ENCODE measurements around the gene GRM7.

Gene GRM7

GRCh38 chr3:7421065-7421464, 560.1 kb downstream of the GRM7 start:
- DNase-seq, result no peak

DNA sequence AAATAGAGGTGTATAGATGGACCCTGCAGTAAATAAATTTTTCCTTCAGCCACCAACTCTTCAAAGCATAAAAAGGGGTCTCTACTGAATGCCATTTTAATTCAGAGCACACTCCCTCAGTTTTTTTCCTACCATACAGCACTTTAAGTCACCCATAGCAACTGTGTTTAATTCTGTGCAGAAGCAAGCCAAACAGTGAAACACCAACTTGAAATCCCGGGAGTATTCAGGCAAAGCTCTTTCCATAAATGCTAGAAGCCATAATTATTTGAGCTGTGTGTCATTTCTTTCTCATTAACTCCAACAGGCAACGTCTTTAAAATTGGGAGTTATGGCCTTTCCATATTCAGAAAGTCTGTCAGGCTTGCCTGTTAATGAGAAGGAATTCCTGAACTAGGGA, 562.1 kb downstream of the GRM7 start:
- no peak for DNase-seq

GRCh38 chr3:7423995-7424394, 563.1 kb downstream of the GRM7 start:
- no peak for DNase-seq

DNA sequence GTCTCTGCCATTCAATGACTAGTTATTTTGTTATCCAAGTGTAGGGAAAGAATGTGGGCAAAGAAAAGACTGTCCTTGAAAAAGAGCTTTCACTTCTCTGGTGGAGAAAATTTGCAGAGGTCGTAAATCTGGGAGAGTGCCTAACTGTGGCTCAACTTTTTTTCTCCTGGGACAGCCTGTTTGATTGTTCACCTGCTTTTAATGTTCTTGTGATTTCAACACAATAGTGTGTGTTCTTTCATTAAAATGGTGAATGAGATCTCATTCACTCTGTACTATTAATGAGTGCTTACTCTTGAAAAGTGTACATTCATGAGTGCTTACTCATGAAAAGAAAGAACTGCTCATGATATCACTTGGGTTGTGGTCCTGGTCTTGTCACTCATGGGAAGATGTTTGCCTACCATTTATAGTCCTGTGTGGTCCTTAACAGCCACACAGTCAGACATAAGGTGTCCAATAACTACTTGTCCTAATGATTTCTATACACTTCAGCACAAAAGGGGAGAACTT, 567.3 kb downstream of the GRM7 start:
- no peak for DNase-seq

- DNase-seq, result no peak
Measured at GRCh38 chr3:7432610-7433009, 571.7 kb downstream of the GRM7 start.

DNA sequence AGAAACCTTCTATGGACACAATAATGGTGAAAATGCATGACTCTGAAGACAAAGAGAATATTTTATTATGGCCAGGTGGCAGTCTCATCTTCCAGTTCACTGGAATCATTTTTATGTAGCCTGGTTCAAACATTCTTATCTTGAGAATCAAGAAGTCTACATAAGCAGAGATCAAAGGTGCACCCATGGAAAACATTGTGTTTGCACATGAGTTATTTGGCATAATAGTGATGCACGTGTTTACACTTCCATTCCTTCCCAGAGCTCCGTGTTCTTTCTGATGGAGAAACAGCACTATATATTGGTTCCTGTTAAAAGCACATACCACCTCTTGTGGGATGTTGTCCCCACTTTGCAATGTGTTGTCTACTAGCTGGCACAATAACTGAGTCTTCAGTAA, 572.2 kb downstream of the GRM7 start:
- DNase-seq, result no peak

DNA sequence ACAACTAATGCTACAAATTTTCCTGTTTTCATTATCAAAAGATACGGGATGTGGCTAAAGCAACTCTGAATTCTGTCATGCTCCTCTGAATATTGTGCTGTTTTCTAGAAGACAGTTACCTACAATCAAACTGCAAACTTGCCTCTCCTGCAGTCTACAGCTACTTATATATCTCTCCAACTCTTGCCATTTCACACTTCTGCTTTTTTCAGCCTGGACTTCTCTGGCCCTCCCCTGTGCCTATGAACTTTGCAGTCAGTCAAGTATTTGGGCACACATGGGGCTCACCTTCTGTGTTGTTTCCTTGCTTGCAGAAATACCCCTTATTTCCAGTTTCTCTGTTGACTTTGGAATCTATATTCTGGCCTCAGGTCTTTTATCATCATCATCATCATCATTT, 575.6 kb downstream of the GRM7 start:
- no peak for DNase-seq

GRCh38 chr3:7437231-7437630, 576.3 kb downstream of the GRM7 start:
- DNase-seq, result no peak

GRCh38 chr3:7439101-7439680, 578.3 kb downstream of the GRM7 start:
- DNase-seq, result no peak

DNA sequence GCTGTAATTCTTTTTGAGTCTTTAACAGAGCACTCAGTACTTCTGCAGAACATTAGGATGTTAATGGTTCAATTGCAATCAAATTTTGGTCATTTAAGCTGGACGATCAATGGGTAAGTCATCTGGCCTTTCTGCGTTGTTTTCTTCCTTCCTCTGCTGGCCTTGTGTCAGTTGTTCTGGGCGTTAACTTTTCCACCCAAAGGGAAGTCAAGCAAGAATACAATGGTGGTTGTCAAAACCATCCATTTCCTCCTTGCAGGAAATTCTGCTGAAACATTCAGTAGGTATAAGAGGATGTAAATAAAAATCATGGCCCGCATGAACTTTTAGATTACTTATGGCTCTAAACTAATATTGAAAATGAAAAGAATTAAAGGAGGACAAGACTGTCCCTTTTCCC, 584.0 kb downstream of the GRM7 start:
- no peak for DNase-seq

- DNase-seq, result no peak
Measured at GRCh38 chr3:7445331-7445730, 584.4 kb downstream of the GRM7 start.

DNA sequence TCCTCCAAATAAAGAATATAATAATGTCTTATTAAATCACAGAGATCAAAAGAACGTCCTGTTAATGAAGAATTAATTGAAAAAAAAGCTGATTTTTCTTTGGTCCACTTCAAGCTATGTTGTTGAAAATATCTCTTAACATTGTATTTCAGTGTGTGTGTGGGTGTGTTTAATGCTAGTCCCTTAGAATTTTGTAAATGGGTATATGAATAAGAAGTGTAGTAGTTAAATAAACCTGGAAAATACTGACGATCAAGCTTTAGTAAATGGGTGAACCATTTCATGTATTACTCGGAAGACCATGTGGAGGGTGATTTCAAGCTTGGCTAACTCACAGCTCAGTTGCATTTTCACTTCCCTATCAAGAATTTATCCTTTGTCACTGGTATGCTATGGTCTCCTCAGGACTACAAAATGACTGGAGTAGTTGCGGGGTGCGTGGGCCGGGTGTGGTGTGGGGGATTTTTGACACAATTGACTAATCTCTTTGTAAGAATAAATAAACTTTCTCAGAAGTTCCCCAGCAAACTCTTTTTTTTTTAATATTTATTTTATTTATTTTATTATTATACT, 586.4 kb downstream of the GRM7 start:
- DNase-seq, result no peak

DNA sequence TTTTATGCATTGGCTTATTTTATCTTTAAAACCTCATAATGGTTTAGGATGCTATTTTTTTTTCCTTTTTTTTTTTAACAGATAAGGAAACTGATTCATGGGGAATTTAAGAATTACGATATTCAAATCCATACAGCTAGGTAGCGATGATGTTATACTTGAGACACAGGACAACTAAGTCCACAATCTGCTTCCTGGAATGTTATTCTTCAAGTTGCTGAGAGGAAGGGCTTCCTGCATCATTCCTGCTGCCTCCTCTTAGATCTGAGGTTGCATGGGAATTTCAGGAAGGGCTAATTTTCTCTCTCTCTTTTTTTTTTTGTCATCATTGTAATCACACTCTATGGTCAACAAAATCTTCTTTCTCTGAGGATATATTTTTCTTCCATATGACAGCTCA, 595.5 kb downstream of the GRM7 start:
- no peak for DNase-seq

- no peak for DNase-seq
Measured at GRCh38 chr3:7461202-7461825, 600.4 kb downstream of the GRM7 start.

DNA sequence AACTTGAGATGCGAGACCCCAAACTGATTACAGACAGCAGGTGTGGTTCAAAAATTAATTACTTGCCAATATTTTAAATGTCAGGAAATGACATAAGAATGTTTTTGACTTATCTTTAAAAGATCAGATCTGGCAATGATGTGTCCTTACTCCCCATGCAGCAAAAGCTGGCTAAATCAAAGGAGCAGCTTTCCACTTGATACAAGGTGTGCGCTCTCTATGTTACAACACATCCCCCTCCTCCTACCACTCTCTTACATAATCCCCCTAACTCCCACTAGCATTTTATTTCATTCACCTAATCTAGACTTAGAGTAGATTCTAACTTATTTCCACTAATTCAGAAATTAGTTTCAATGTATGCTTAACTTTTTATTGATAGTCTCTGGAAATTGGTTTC, 609.0 kb downstream of the GRM7 start:
- no peak for DNase-seq

- no peak for DNase-seq
Measured at GRCh38 chr3:7484636-7485035, 623.7 kb downstream of the GRM7 start.

- no peak for DNase-seq
Measured at GRCh38 chr3:7487763-7488162, 626.8 kb downstream of the GRM7 start.

GRCh38 chr3:7489417-7489816, 628.5 kb downstream of the GRM7 start:
- DNase-seq, result no peak

DNA sequence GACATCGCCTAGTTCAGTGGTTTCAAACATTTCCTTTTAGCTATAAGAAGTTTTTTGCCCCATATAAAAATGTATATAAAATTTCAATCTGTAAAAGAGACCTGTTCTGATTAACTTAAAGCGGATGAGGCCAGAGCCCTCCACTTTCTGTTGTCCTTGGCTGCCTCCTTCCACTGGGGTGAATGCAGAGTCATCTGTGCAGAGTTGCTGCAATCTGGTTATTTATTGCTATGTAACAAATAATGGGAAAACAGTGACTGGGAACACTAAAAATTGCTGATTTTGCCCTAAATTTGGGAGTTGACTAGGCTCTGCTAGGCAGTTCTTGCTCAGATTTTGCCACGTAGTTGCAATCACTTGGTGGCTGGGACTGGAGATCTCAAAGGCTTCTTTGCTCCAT, 637.8 kb downstream of the GRM7 start:
- DNase-seq, result no peak

DNA sequence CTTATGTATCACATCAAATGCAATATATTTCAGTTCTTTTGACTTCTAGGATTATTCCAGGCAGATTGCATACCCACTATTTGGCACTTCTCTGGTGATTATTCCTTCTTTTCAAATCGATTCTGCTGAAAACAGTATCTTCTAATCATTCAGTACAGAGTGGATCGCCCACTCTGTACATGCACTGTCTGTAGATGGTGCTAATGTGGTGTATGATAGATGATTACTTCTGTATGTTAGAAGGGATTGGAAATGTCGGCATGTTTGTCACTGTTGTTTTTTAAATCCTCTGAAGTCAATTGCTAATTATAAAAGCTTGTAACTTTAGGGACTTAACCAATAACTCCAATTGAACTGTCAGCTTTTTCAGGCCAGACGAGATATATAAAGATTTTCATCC, 642.5 kb downstream of the GRM7 start:
- no peak for DNase-seq

- DNase-seq, result no peak
Measured at GRCh38 chr3:7504886-7505775, 644.2 kb downstream of the GRM7 start.

- no peak for DNase-seq
Measured at GRCh38 chr3:7506606-7507180, 645.8 kb downstream of the GRM7 start.

GRCh38 chr3:7508821-7509220, 647.9 kb downstream of the GRM7 start:
- no peak for DNase-seq

Measured in KG1 (cell line).